H1 (cell line): ENCODE data around the gene PLP2. TPM values are rescaled to one million over a fixed set of nuclear protein-coding genes. Genes with fewer than 3 reads are reported as not detected.

Source experiments
- CTCF ChIA-PET: fragments of 300-600 bp; sonication (Branson Sonifier 250); formaldehyde crosslinking; loops from one replicate; lab custom pipeline; 2021; ENCODE audit not compliant: partially characterized antibody; lab: Charles Lee
- POLR2A ChIA-PET: fragments of 300-600 bp; sonication (Branson Sonifier 250); formaldehyde crosslinking; loops from one replicate; lab custom pipeline; 2021; ENCODE audit warnings: inconsistent platforms; ENCODE audit not compliant: partially characterized antibody; lab: Charles Lee
- DNase-seq, 2 experiments: peaks; one replicate each; pipeline versions ENCODE4 v3.0.0 to v3.0.0-alpha.2; 2010 to 2022; ENCODE audit warnings: low spot score in 2 of 2, low read depth in 1 of 2, mixed read lengths in 1 of 2
- FAIRE-seq: peaks from 2 replicates; lab custom pipeline; 2011; peaks lifted over from hg19 to GRCh38; lab: Jason Lieb, UNC
- H2AFZ ChIP-seq: 2 replicates; pipeline ENCODE4 v1.8.1; 2012; ENCODE audit warnings: low read length, inconsistent platforms
- H2AK5ac ChIP-seq: 2 replicates; pipeline ENCODE4 v1.6.1; 2013; ENCODE audit warnings: low read depth, low read length
- H2BK120ac ChIP-seq: replicated peaks from 2 replicates; pipeline ENCODE3; 2013; ENCODE audit warnings: low read depth, low read length, inconsistent platforms
- H2BK12ac ChIP-seq: 2 replicates; pipeline ENCODE4 v1.6.1; 2013; ENCODE audit warnings: low read depth, low read length
- H2BK15ac ChIP-seq: 2 replicates; pipeline ENCODE4 v1.6.1; 2013; ENCODE audit warnings: low read length
- H2BK20ac ChIP-seq: 2 replicates; pipeline ENCODE4 v1.6.1; 2013; ENCODE audit warnings: low read length
- H2BK5ac ChIP-seq: 2 replicates; pipeline ENCODE4 v1.6.1; 2013; ENCODE audit warnings: low read depth, low read length
- H3K14ac ChIP-seq: 2 replicates; pipeline ENCODE4 v1.6.1; 2013; ENCODE audit warnings: inconsistent platforms; ENCODE audit not compliant: insufficient read length
- H3K18ac ChIP-seq: 2 replicates; pipeline ENCODE4 v1.6.1; 2013; ENCODE audit warnings: low read length; ENCODE audit errors: extremely low read depth
- H3K23ac ChIP-seq: 2 replicates; pipeline ENCODE4 v1.6.1; 2013; ENCODE audit warnings: inconsistent platforms; ENCODE audit not compliant: insufficient read length
- H3K23me2 ChIP-seq: 2 replicates; pipeline ENCODE4 v1.6.1; 2013; ENCODE audit warnings: low read depth, low read length
- H3K27ac ChIP-seq: 2 replicates; pipeline ENCODE4 v1.6.1; 2011; ENCODE audit warnings: low read depth, low read length, inconsistent platforms
- H3K27me3 ChIP-seq, 4 experiments: replicated peaks in 1 of 4; 1 replicate in 1 of 4; 2 replicates in 3 of 4; pipeline versions ENCODE4 v1.6.1 to v1.8.1; 2011 to 2013; ENCODE audit warnings: low read length in 3 of 4, mild to moderate bottlenecking in 3 of 4, inconsistent platforms in 2 of 4, mixed read lengths in 2 of 4, moderate library complexity in 1 of 4; ENCODE audit not compliant: control insufficient read depth in 3 of 4, insufficient read depth in 3 of 4; ENCODE audit errors: extremely low read depth in 1 of 4
- H3K36me3 ChIP-seq, 4 experiments: 2 replicates each; pipeline versions ENCODE4 v1.6.1 to v1.8.1; 2011 to 2013; ENCODE audit warnings: mild to moderate bottlenecking in 4 of 4, low read length in 3 of 4, moderate library complexity in 2 of 4, control low read depth in 1 of 4, inconsistent platforms in 1 of 4; ENCODE audit not compliant: insufficient read depth in 4 of 4, control insufficient read depth in 2 of 4
- H3K4ac ChIP-seq: replicated peaks from 2 replicates; pipeline ENCODE3; 2013; ENCODE audit warnings: low read length, low read depth, mixed read lengths, inconsistent platforms; ENCODE audit not compliant: insufficient read length
- H3K4me1 ChIP-seq, 4 experiments: replicated peaks in 1 of 4; 1 replicate in 1 of 4; 2 replicates in 3 of 4; pipeline versions ENCODE4 v1.6.1 to v1.8.1; 2011 to 2013; ENCODE audit warnings: low read length in 3 of 4, inconsistent platforms in 2 of 4, mixed read lengths in 1 of 4; ENCODE audit not compliant: insufficient read depth in 4 of 4, control insufficient read depth in 3 of 4
- H3K4me2 ChIP-seq, 2 experiments: 2 replicates each; pipeline versions ENCODE4 v1.6.1 to v1.8.1; 2011 to 2013; ENCODE audit warnings: low read depth in 2 of 2, low read length in 2 of 2, control low read depth in 1 of 2, inconsistent platforms in 1 of 2, mild to moderate bottlenecking in 1 of 2; ENCODE audit not compliant: insufficient read depth in 1 of 2
- H3K4me3 ChIP-seq, 4 experiments: fragments of 200-600, 300-600 bp in 1 of 4; sonication (generic), shearing (Covaris generic), sonication (Bioruptor Twin) in 1 of 4; 2 replicates each; pipeline versions ENCODE4 v1.5.1 to v1.8.1; 2011 to 2016; ENCODE audit warnings: low read length in 4 of 4, low read depth in 3 of 4, control low read depth in 2 of 4, inconsistent platforms in 2 of 4, mild to moderate bottlenecking in 2 of 4, mixed read lengths in 1 of 4, moderate library complexity in 1 of 4; ENCODE audit not compliant: insufficient read depth in 2 of 4; ENCODE audit errors: extremely low read depth in 1 of 4
- H3K56ac ChIP-seq: replicated peaks from 2 replicates; pipeline ENCODE3; 2013; ENCODE audit warnings: low read depth, mild to moderate bottlenecking, mixed read lengths, low read length, inconsistent platforms; ENCODE audit not compliant: insufficient read length
- H3K79me1 ChIP-seq: 2 replicates; pipeline ENCODE4 v1.6.1; 2013; ENCODE audit warnings: low read depth, low read length, control low read depth
- H3K79me2 ChIP-seq, 2 experiments: 2 replicates each; pipeline versions ENCODE4 v1.6.1 to v1.8.1; 2012 to 2013; ENCODE audit warnings: low read length in 2 of 2, mild to moderate bottlenecking in 2 of 2, inconsistent platforms in 1 of 2; ENCODE audit not compliant: insufficient read depth in 2 of 2, control insufficient read depth in 1 of 2
- H3K9ac ChIP-seq, 4 experiments: replicated peaks in 1 of 4; 1 replicate in 1 of 4; 2 replicates in 3 of 4; pipeline versions ENCODE4 v1.6.1 to v1.8.1; 2011 to 2013; ENCODE audit warnings: low read depth in 3 of 4, low read length in 3 of 4, control low read depth in 2 of 4, mild to moderate bottlenecking in 2 of 4, moderate library complexity in 2 of 4, inconsistent platforms in 1 of 4; ENCODE audit errors: extremely low read depth in 1 of 4
- H3K9me3 ChIP-seq, 2 experiments: 2 replicates each; pipeline versions ENCODE4 v1.6.1 to v1.8.1; 2012 to 2013; ENCODE audit warnings: mild to moderate bottlenecking in 2 of 2, moderate library complexity in 2 of 2, control low read depth in 1 of 2, inconsistent platforms in 1 of 2, low read depth in 1 of 2, low read length in 1 of 2, mixed read lengths in 1 of 2; ENCODE audit not compliant: insufficient read depth in 2 of 2
- H4K20me1 ChIP-seq, 2 experiments: replicated peaks in 1 of 2; 2 replicates each; pipeline versions ENCODE3 to v1.8.1; 2011 to 2013; ENCODE audit warnings: inconsistent platforms in 2 of 2, low read length in 2 of 2, mild to moderate bottlenecking in 1 of 2; ENCODE audit not compliant: insufficient read depth in 2 of 2, control insufficient read depth in 1 of 2
- H4K5ac ChIP-seq: 2 replicates; pipeline ENCODE4 v1.6.1; 2013; ENCODE audit warnings: low read length, low read depth, mixed read lengths, inconsistent platforms; ENCODE audit not compliant: insufficient read length
- H4K8ac ChIP-seq: 2 replicates; pipeline ENCODE4 v1.8.0; 2013; ENCODE audit warnings: mild to moderate bottlenecking, moderate library complexity, low read length, inconsistent platforms; ENCODE audit not compliant: insufficient read depth; ENCODE audit errors: extremely low read depth
- H4K91ac ChIP-seq: replicated peaks from 2 replicates; pipeline ENCODE3; 2013; ENCODE audit warnings: low read length, mixed read lengths, inconsistent platforms; ENCODE audit not compliant: insufficient read length
- ATF3 ChIP-seq: IDR thresholded peaks from 2 replicates; pipeline ENCODE4 v1.6.1; 2011; ENCODE audit warnings: low read depth, mild to moderate bottlenecking, low read length; ENCODE audit not compliant: insufficient read depth
- CBX8 ChIP-seq: fragments of 300-800, 300-1000 bp; sonication (generic); IDR thresholded peaks from 2 replicates; pipeline ENCODE4 v1.7.1; 2016; ENCODE audit warnings: low read depth, low read length, borderline replicate concordance
- HDAC6 ChIP-seq: IDR thresholded peaks from one replicate; pipeline ENCODE4 v1.7.1; 2012; ENCODE audit warnings: low read depth, mild to moderate bottlenecking, inconsistent platforms, low read length, moderate library complexity
- KDM4A ChIP-seq: IDR thresholded peaks from one replicate; pipeline ENCODE4 v1.7.1; 2012; ENCODE audit warnings: low read depth, mild to moderate bottlenecking, moderate library complexity, low read length, inconsistent platforms; ENCODE audit not compliant: severe bottlenecking
- POLR2AphosphoS5 ChIP-seq: IDR thresholded peaks from 2 replicates; pipeline ENCODE4 v1.6.1; 2011; ENCODE audit warnings: low read depth, low read length
- RNF2 ChIP-seq: fragments of 200-900, 300-1000 bp; sonication (generic); IDR thresholded peaks from 2 replicates; pipeline ENCODE4 v1.7.1; 2016; ENCODE audit warnings: borderline replicate concordance, low read depth, mild to moderate bottlenecking, antibody characterized with exemption, low read length; ENCODE audit not compliant: poor library complexity, severe bottlenecking; ENCODE audit errors: missing control alignments
- SIX5 ChIP-seq: IDR thresholded peaks from 2 replicates; pipeline ENCODE4 v1.6.1; 2011; ENCODE audit warnings: mild to moderate bottlenecking, low read depth, low read length
- SRF ChIP-seq: IDR thresholded peaks from 2 replicates; pipeline ENCODE4 v1.6.1; 2011; ENCODE audit warnings: mild to moderate bottlenecking, low read depth, low read length, moderate library complexity
- TAF1 ChIP-seq: IDR thresholded peaks from 2 replicates; pipeline ENCODE4 v1.6.1; 2011; ENCODE audit warnings: mild to moderate bottlenecking, low read depth, low read length
- YY1 ChIP-seq: IDR thresholded peaks from 2 replicates; pipeline ENCODE4 v1.6.1; 2011; ENCODE audit warnings: low read depth, mild to moderate bottlenecking, low read length
- WGBS, 2 experiments: shearing (Covaris generic) in 1 of 2; methylation state at CpG; one replicate each; pipeline versions ENCODE4 v1.1.6 to v1.1.7; 2013 to 2015; ENCODE audit warnings: low lambda C conversion rate in 2 of 2, mixed read lengths in 2 of 2, inconsistent platforms in 1 of 2, low coverage in 1 of 2, missing lambda C conversion rate in 1 of 2; ENCODE audit not compliant: insufficient replicate concordance in 2 of 2, insufficient coverage in 1 of 2, insufficient read length in 1 of 2; ENCODE audit errors: extremely low coverage in 1 of 2, missing lambda C conversion rate in 1 of 2; 5-methylcytosine and 5-hydroxymethylcytosine counted together
- polyA plus RNA-seq, 7 experiments: library from polyadenylated mRNA; depleted of rRNA in 3 of 7; stranded (reverse) in 5 of 7; unstranded in 2 of 7; fragments of >200 nt in 5 of 7; fragments of 200-250 nt in 2 of 7; gene quantifications; 1 replicate in 5 of 7; 2 replicates in 1 of 7; 4 replicates in 1 of 7; pipeline versions ENCODE4 v1.2.1 to v1.2.3, GENCODE V29; 2011 to 2013; ENCODE audit warnings: missing spikeins in 2 of 7, mixed read lengths in 2 of 7
- total RNA-seq: library from RNA; stranded (reverse); fragmentation: NEBNext Ultra II Directional; extraction: Animal tissue kit (Norgen Biotek cat#: 25700); gene quantifications from 2 replicates; pipeline ENCODE4 v1.2.1, GENCODE V29; 2021
- TF ChIP-seq, protein P1 (sequence below): IDR thresholded peaks from 2 replicates; pipeline ENCODE4 v1.6.1; 2012; ENCODE audit warnings: inconsistent platforms

Gene PLP2
- total and polyA plus RNA-seq, 2 of the 8 experiments (the other 6 are each of a cell fraction or from before 2014, with no cell fraction given) = 10.3 to 23.4 TPM

- Histone ChIP-seq H3K79me1 (no peaks in the 10 kb centered on the region), H3K9ac (no peak overlapping the region), H3K4me2 (peak overlapping the region; percentile 74 to 87), H3K4me1 (peaks cover 0 to 4% (median under 1%) of the 10 kb centered on the region in 4 experiments; a peak in 3 of 7 replicates), H2BK12ac (no peak overlapping the region), H3K14ac (no peak overlapping the region), H4K8ac (no peak overlapping the region), H3K9me3 (no peaks in the 10 kb centered on the region), H3K23ac (no peak overlapping the region), H3K56ac (no peak overlapping the region), H3K79me2 (no peaks in the 10 kb centered on the region), H3K4ac (no peak overlapping the region), H2BK15ac (no peak overlapping the region), H4K91ac (no peak overlapping the region), H2AFZ (no peak overlapping the region; the same call in 1 of the 2 replicates), H4K20me1 (no peaks in the 10 kb centered on the region), H4K5ac (no peak overlapping the region), H3K4me3 (peak overlapping the region; percentile 45 to 77 (median 48); a peak in 7 of 8 replicates), H2BK120ac (no peak overlapping the region), H3K36me3 (no peaks in the 10 kb centered on the region), H3K23me2 (peaks cover 2% of the 10 kb centered on the region; the same call in 1 of the 2 replicates), H3K27me3 (peaks cover 1 to 6% (median 3%) of the 10 kb centered on the region in 4 experiments; a peak in 4 of 7 replicates), H2BK20ac (no peak overlapping the region), H2BK5ac (no peak overlapping the region), H3K27ac (no peak overlapping the region), H2AK5ac (no peak overlapping the region), H3K18ac (no peak overlapping the region)
- FAIRE-seq (peak; percentile 62), DNase-seq (peak in 1 of 2 experiments; percentile 51)
- CTCF ChIA-PET = interaction anchor here (0.6 to 3.6 kb wide), 9 partner anchors 12 to 540 kb away, joined by 3 to 22 read pairs (median 3); no protein-coding TSS in a partner anchor
- POLR2A ChIA-PET = interaction anchor here (1.1 to 2.0 kb wide), 2 partner anchors 11 kb away, joined by 5 to 6 read pairs; no protein-coding TSS in a partner anchor
- TF ChIP-seq CBX8 (no peak), YY1 (no peak), SIX5 (no peak), ATF3 (no peak), KDM4A (peak; percentile 10), RNF2 (no peak), POLR2AphosphoS5 (no peak), SRF (peak; percentile 12; the same call in 1 of the 2 replicates), TAF1 (no peak), HDAC6 (no peak)
- TF ChIP-seq, protein P1, sequence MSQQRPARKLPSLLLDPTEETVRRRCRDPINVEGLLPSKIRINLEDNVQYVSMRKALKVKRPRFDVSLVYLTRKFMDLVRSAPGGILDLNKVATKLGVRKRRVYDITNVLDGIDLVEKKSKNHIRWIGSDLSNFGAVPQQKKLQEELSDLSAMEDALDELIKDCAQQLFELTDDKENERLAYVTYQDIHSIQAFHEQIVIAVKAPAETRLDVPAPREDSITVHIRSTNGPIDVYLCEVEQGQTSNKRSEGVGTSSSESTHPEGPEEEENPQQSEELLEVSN = no peak
- 2% methylated on average over 11 of the region's 18 CpGs; no CpG with 5 or more reads in 1 of the 2 experiments for WGBS, 2 experiments
These were observed 16.3 kb upstream of the PLP2 start for GRCh38 chrX:49155243-49155899.
